NCI-H82 (cell line): Measurements from ENCODE around the gene SAMD8.
"Not testable (repeated sequence)": the region's sequence is repeated elsewhere in the genome, so short reads cannot be mapped to it uniquely, and the experiment has no call there.

ENCODE experiments used
- DNase-seq: peaks from one replicate; lab custom pipeline; 2025; lab: John Stamatoyannopoulos, UW

Gene SAMD8

GRCh38 chr10:75195035-75195763, 83.7 kb downstream of the SAMD8 start:
- no peak for DNase-seq

GRCh38 chr10:75197066-75197465, 85.6 kb downstream of the SAMD8 start:
- DNase-seq, result no peak

- no peak for DNase-seq
Observed at GRCh38 chr10:75197906-75198305, 86.5 kb downstream of the SAMD8 start.

- DNase-seq, result not testable (repeated sequence)
Observed at GRCh38 chr10:75199949-75200348, 88.5 kb downstream of the SAMD8 start.

GRCh38 chr10:75201793-75202307, 90.4 kb downstream of the SAMD8 start:
- DNase-seq, result no peak

GRCh38 chr10:75202321-75203045, 91.0 kb downstream of the SAMD8 start:
- no peak for DNase-seq

- DNase-seq, result not testable (repeated sequence)
Observed at GRCh38 chr10:75203046-75203620, 91.7 kb downstream of the SAMD8 start.

GRCh38 chr10:75203724-75204123, 92.3 kb downstream of the SAMD8 start:
- no peak for DNase-seq

GRCh38 chr10:75205908-75206307, 94.5 kb downstream of the SAMD8 start:
- DNase-seq, result no peak

GRCh38 chr10:75206638-75207037, 95.2 kb downstream of the SAMD8 start:
- not testable (repeated sequence) for DNase-seq

GRCh38 chr10:75207079-75207856, 95.8 kb downstream of the SAMD8 start:
- no peak for DNase-seq

GRCh38 chr10:75207857-75208144, 96.3 kb downstream of the SAMD8 start:
- no peak for DNase-seq

- DNase-seq, result no peak
Observed at GRCh38 chr10:75208181-75208580, 96.7 kb downstream of the SAMD8 start.

- DNase-seq, result no peak
Observed at GRCh38 chr10:75209086-75209920, 97.8 kb downstream of the SAMD8 start.

- DNase-seq, result peak; percentile 75
Observed at GRCh38 chr10:75209921-75210281, 98.4 kb downstream of the SAMD8 start.

- peak; percentile 88 for DNase-seq
Observed at GRCh38 chr10:75210282-75211006, 99.0 kb downstream of the SAMD8 start, which contains the start of gene VDAC2. Gene VDAC2 (plus strand): TSS chr10:75210796. CDS start chr10:75211159, 363 bp downstream.

- DNase-seq, result peak; percentile 58
Observed at GRCh38 chr10:75211007-75211691, 99.7 kb downstream of the SAMD8 start.

GRCh38 chr10:75212343-75212742, 100.9 kb downstream of the SAMD8 start:
- DNase-seq, result no peak

GRCh38 chr10:75220274-75220673, 108.8 kb downstream of the SAMD8 start:
- no peak for DNase-seq

GRCh38 chr10:75221492-75221891, 110.0 kb downstream of the SAMD8 start:
- DNase-seq, result not testable (repeated sequence)
